Measurements from ENCODE around the gene LRRC14B.
"Not testable (repeated sequence)": the region's sequence is repeated elsewhere in the genome, so short reads cannot be mapped to it uniquely, and the experiment has no call there.

LRRC14B gene

DNA sequence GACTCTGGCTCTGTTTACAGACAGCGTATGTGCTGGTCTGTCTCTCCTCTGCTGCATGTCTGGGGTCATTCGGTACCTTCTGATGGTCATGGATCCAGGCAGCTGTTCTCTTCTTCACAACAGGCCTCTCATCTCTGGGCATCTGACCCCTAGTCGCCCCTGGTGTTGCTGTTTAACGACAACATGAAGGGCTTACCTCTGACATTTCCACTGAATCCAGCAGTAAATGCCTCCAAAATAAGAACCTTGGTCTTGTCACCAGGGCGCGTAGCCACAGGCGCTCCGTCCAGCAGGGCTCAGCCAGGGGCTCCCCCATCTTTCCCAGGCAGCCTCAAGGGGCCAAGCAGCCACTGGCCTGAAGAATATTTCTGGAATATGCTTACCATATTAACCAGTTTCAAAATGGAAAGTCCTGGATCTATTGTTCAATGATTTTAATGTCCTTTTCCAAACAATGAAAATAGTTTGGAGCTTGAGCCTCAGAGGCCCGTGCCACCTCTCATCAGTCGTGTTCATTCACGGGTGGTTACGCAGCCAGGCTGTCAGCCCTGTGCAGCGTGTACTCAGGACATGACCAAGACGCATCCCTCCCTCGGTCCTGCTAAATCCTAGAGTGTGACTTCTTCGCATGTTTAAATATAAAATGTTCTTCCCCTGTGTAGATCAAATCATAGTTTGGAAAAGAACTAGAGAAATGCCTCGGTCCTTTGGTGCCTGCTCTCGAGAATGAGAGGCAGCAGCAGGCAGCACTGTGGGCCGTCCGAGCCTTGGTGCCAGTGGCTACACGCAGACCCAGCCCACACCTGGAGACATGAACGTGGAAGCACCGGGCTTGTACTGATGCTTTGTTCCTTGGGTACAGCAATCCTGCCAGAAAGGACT lies 30.1 kb upstream of the LRRC14B start:
- no peak for DNase-seq (ENCODE audit: low spot score)

DNA sequence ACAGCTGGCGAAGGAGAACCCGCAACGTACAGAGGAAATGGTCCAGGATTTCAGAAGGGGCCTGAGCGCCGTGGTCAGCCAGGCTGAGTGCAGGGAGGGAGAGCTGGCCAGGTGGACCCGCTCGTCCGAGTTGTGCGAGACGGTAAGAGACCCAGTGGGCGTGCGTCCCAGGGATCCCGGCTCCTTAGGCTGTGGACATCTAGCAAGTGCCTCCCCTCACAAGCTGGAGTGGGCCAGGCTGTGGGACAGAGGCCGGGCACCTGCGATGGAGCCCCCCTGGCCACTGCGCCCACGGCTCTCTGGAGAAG lies 29.5 kb upstream of the LRRC14B start:
- DNase-seq (ENCODE audit: low spot score) = no peak

DNA sequence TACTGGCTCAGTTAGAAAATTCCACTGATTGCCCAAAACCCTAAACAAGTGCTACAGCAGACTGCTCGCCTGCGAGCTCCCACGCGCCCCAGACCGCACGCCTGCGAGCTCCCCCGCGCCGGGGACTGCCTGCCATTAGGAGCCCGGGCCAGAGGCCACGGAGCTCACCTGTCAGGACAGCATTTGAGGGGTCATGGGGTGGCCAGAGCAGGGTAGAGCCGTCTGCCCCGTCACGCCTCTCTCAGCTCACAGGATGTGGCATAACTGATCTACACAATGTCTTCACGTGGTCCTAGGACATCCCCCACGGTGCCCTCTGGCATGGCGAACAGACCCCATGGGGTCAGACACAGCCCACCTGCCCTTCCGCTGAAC lies 29.1 kb upstream of the LRRC14B start:
- no peak for DNase-seq (ENCODE audit: low spot score)

DNA sequence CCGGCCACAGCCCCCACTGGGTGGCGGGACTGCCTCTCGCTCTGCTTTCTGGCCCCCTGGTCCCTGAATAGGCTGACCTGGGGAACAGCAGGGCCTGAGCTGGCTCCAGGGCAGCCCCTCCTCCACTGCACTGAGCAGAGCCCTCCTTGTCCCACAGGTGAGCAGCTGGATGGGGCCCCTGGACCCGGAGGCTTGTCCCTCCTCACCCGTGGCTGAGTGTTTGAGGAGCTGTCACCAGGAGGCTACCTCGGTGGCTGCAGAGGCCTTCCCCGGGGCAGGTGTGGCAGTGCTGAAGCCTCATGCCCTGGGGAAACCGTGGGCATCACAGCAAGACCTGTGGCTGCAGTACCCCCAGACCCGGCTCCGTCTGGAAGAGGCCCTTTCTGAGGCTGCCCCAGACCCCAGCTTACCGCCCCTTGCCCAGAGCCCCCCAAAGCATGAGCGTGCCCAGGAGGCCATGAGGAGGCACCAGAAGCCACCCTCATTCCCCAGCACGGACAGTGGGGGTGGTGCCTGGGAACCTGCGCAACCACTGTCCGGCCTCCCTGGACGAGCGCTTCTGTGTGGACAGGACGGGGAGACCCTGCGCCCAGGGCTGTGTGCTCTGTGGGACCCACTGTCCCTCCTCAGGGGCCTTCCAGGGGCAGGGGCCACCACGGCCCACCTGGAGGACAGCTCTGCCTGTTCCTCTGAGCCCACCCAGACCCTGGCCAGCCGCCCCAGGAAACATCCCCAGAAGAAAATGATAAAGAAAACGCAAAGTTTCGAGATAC lies 28.5 kb upstream of the LRRC14B start:
- no peak for DNase-seq (ENCODE audit: low spot score)

DNA sequence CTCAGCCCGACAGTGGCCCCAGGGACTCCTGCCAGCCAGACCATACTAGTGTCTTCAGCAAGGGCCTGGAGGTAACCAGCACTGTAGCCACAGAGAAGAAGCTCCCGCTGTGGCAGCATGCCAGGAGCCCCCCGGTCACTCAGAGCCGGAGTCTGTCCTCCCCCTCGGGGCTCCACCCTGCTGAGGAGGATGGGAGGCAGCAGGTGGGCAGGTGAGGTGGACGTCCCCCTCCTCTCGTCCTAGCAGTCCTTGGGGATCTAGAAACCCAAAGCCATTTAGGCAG lies 28.0 kb upstream of the LRRC14B start:
- DNase-seq (ENCODE audit: low spot score) = no peak

DNA sequence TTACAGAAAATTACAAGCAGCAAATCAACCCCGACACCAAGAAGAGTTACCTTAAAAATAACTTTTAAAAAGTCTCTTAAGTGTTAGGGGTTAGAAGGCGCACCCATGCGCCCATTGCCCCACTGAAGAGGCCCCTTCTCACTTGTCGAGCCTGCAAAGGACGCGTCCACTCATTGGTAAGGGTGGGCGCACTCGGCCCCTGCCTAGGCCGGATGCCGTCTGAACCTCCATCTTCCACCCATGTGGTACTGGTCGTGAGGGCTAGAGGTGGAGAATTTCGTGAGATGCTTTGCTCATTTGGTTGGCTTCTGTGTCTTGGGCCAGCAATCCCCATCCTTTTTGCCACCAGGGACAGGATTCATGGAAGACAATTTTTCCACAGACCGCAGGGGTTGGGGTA lies 27.5 kb upstream of the LRRC14B start:
- no peak for DNase-seq (ENCODE audit: low spot score)

DNA sequence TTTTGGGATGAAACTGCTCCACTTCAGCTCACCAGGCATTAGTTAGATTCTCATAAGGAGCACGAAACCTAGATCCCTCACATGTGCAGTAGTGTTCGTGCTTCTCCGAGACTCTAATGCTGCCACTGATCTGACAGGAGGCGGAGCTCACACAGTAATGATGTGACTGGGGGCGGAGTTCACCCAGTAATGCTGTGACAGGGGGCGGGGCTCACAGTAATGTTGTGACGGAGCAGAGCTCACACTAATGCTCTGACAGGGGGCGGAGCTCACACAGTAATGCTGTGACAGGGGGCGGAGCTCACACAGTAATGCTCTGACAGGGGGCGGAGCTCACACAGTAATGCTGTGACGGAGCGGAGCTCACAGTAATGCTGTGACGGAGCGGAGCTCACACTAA lies 27.1 kb upstream of the LRRC14B start:
- no peak for DNase-seq (ENCODE audit: low spot score)

DNA sequence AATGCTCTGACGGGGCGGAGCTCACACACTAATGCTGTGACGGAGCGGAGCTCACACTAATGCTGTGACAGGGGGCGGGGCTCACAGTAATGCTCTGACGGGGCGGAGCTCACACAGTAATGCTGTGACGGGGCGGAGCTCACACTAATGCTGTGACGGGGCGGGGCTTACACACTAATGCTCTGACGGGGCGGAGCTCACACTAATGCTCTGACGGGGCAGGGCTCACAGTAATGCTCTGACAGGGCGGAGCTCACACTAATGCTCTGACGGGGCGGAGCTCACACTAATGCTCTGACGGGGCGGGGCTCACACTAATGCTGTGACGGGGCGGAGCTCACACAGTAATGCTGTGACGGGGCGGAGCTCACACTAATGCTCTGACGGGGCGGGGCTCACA lies 26.5 kb upstream of the LRRC14B start:
- not testable (repeated sequence) for DNase-seq (ENCODE audit: low spot score)

DNA sequence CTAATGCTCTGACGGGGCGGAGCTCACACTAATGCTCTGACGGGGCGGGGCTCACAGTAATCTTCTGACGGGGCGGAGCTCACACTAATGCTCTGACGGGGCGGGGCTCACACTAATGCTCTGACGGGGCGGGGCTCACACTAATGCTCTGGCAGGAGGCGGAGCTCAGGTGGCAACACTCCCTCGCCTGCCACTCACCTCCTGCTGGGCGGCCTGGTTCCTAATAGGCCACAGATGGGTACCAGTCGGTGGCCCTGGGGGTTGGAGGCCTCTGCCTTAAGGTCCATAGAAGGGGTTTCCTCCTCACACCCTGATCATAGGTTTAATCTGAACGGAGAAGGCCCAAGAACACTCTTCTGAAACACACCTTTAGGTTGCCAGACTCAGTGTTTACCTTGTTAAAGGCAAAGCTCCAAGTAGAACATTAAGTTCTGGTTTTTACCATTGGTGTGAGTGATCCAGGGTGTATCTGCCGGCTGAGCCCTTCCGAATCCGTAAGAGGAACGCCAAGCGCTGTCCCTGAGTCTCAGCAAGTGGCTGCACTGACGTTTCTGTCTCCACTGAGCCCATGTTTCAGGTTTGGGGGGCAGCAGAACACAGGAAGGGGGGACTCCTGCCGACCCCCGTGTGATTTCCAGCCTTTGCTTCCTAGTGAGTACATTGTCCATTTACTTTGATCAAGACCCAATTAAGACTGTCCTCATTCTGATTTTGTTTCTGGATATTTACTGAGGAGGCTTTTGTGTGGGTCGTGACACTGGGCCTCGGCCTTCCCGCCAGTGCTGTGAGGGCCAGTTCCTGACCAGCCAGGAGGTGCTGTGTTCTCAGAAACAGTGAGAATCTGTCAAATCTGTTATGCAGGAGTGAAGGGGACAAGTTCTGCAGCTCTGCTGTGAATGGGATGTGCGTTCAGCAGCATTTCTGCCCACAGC lies 24.6 kb upstream of the LRRC14B start:
- DNase-seq (ENCODE audit: low spot score) = no peak

DNA sequence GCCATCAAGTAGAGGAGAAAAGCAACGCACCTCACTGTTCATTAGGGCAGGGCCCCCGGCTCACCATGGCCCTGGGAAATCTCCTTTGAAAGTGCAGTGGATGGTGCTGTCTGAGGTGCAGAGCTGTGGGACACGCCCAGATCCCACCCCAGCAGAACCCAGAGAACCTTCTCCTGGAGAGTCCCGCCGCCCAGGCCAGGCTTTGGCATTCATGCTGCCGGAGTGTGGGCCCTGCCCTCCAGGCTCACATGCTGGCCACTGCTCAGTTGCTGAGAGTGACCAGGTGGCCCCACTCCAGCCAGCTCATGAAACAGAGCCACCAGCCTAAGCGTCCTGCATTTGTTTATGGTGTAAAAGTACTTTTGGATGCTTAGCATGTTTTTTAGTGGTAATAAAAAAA lies 23.8 kb upstream of the LRRC14B start:
- DNase-seq (ENCODE audit: low spot score) = no peak

DNA sequence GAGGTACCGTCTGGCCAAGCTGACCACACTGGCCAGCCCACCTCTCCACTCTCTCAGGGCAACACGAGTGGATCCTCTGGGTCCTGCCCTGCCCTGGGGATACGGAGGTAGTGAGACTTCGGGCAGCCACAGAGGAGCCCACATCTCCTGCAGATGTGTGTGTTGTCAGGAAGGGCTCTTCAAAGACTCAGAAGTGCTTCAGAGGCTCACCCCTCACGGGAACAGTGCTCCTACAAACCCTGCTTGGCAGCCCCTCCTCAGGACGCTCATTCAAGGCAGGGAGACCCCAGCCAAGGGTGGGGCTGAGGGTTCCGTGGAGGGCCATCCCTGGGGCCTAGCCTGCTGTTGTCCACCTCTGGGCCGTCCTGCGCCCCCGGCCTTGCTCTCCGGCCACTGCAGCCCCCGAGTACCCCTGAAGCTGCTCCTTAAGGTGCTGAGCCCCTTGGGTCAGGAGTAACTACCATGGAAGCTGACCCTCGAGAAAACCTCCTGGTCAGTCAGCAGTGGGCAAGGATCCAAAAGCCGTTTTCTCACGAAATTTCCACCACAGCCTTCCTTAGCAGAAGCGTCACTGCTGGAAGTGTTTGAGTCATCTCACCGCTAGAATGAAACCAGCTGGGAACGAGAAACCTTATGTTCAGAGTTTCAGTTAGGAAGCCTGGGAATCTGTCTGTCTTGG lies 23.2 kb upstream of the LRRC14B start:
- no peak for DNase-seq (ENCODE audit: low spot score)

DNA sequence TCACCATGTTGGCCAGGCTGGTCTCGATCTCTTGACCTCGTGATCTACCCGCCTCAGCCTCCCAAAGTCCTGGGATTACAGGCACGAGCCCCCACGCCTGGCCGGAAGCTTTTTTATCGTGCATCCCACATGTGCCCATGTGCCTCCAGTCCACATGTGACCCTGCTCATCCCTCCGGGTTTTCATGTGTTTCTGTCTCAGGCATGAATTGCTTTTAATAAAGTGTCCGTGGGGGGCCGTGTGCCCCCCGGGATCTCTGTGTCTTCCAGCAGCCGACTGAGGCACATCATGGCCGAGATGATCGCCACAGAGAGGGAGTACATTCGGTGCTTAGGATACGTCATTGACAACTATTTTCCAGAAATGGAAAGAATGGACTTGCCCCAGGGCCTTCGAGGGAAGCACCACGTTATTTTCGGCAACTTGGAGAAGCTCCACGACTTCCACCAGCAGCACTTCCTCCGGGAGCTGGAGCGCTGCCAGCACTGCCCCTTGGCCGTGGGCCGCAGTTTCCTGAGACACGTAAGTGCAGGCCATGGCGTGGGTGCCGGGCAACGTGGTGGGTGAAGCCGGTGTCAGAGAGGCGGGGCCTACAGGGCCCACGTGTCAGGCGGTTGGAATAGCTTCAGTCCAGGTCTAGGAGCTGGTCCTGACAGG lies 22.1 kb upstream of the LRRC14B start:
- no peak for DNase-seq (ENCODE audit: low spot score)

DNA sequence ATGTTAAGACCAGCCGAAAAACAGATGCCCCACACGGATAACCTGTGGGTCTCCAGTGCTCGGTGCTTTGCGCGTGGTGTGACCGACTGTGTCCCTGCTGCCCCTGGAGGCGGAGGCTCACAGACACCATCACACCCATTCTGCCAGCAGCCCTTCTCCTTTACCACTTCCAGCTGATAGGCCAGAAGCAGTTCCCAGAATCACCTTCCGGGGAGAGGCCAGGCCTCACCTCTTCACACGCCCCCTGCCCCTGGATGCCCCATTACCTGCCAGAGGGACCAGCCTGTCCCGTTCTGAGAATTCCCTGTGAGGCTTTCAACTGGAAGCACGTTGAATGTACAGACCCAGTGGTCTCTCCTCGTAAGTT lies 21.6 kb upstream of the LRRC14B start:
- no peak for DNase-seq (ENCODE audit: low spot score)

DNA sequence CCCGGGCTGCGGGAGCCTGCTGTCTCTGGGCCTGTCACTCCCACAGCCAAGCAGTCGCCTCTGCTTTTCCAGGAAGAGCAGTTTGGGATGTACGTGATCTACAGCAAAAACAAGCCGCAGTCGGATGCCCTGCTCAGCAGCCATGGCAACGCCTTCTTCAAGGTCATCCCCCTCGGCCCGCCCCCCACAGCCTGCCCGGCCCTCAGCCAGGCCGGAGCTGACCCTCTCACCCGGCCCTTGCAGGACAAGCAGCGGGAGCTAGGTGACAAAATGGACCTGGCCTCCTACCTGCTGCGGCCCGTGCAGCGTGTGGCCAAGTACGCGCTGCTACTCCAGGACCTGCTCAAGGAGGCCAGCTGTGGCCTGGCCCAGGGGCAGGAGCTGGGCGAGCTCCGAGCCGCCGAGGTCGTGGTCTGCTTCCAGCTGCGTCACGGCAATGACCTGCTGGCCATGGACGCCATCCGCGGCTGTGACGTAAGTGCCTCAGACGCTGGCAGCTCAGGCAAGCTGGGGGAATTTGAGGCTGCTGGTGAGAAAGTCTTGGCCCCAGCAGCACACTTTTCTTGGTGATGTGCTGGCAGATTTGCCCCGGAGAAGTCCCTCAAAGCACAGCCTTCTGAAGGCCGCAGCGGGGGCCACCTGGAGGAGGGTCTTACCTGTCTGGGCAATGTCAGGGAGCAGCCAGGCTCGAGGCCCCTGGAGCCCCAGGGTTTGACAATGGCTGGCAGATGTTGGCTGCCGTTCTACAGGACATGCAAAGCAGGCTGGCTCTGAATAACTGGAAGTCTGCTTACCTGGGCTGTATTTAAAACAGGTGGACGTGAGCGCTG lies 20.1 kb upstream of the LRRC14B start:
- DNase-seq (ENCODE audit: low spot score) = no peak

DNA sequence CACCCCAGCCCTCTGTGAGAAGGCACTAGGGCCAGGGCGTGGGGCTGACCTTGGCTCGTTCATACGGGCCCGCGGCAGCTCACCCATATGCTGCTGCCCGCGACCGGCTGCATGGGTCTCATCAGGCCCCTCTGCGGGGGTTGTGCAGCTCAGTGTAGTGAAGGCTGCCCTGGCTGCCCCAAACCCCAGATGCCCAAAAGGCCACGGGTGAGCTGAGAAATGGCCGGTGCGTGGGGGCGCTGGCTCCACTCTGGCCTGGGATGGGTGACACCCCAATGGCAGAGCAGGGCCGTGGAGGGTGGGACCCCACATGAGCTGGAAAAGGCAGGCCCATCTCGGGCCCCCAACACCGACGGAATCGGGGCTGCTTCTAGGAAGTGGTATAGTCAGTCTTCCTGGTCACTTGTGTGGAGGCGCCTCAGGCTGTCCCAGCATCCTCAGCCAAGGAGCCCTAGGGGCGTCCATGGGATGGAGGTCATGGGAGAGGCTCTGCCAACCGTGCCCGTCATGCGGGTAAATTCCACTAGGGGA lies 19.4 kb upstream of the LRRC14B start:
- no peak for DNase-seq (ENCODE audit: low spot score)

DNA sequence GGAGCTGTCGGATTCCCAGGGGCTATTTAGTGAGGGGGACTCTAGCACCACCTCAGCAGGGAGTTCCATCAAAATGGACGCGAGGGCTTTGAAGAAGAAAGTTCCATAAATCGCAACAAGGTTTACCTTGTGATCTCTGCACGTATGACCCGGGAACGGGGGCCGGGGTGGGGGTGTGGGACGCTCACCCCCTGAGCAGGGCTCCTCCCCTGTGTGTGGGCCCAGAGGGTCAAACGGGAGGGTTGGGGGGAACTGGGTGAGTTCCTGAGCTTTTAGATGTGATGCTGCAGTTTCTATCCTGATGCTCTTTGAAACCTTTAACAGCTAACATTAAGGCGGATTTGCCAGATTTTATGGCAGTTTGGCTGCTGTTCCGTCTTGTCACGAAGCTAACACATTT lies 18.9 kb upstream of the LRRC14B start:
- DNase-seq (ENCODE audit: low spot score) = no peak

DNA sequence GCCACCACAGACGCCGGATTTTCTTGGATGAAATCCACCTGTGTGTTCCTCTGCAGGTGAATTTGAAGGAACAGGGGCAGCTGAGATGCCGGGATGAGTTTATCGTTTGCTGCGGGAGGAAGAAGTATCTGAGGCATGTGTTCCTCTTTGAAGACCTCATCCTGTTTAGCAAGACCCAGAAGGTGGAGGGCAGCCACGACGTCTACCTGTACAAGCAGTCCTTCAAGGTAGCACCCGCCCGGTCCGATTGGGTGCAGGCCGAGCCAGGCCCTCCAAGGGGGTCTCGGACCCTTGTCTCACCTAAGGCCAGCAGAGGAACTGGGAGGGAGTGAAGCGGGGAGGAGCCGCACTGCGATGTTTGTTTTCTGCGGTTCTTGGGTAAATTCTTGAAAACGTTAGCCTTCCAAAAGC lies 18.4 kb upstream of the LRRC14B start:
- no peak for DNase-seq (ENCODE audit: low spot score)

DNA sequence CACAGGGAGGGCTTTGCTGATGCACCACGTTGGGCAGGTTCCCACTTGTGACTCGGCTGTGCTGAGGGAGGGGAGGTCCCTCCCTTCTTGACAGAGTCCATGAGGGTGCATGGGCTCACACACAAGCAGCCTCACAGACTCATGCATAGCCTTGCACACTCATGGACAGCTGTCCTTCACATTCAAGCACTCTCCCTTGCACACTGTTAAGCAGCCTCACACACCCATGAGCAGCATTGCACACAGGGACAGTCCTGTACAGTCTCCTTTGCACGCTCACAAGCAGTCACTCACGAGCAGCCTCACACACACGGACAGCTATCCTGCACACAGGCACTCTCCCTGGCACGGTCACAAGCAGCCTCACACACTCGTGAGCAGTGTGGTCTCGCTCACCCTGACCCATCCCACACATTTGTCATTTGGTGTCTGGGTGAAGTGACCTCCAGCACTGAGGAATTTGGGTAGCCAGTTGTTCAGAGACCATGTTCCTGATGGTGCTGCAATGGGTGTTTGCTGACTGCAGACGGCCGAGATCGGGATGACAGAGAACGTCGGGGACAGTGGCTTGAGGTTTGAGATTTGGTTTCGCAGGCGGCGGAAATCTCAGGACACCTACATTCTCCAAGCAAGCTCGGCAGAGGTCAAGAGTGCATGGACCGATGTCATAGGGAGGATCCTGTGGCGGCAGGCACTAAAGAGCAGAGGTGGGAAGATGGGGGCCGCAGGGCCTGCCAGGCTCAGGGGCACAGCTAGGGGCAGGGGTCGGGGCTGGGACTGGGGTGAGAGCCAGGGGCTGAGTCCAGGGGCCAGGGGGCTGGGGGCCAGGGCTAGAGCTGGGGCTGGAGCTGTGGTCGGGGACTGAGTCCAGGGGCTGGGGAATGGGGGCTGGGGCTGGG lies 17.7 kb upstream of the LRRC14B start:
- DNase-seq (ENCODE audit: low spot score) = no peak

DNA sequence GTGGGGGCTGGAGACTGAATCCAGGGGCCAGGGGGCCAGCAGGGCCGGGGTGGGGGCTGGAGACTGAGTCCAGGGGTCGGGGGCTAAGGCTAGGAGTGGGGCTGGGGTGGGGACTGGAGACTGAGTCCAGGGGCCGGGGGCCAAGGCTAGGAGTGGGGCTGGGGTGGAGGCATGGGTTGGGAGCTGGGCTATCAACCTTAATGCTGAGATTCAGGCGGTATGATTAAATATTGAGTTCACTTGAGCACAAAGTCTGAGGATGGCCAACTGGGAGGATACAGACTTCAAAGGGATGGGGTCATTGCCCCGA lies 17.0 kb upstream of the LRRC14B start:
- DNase-seq (ENCODE audit: low spot score) = no peak

Data from pons (tissue), 1 donor.